OCI-LY3 (cell line): ENCODE data around the gene DMRTA2.

Experiments
- H2AFZ ChIP-seq: fragments of 200-600, 300-600 bp; shearing (Covaris generic); 2 replicates; pipeline ENCODE4 v1.6.0; 2014; ENCODE audit warnings: antibody characterized with exemption, low read depth, low read length
- H3K27ac ChIP-seq: fragments of 200-600, 300-600 bp; sonication (generic); 2 replicates; pipeline ENCODE4 v1.5.1; 2014; ENCODE audit warnings: mild to moderate bottlenecking, low read length, moderate library complexity, mixed read lengths
- H3K27me3 ChIP-seq: fragments of 200-600, 300-600 bp; sonication (generic); 2 replicates; pipeline ENCODE4 v1.6.1; 2014; ENCODE audit warnings: low read depth, low read length, mixed read lengths
- H3K36me3 ChIP-seq: fragments of 200-600, 300-600 bp; sonication (generic); replicated peaks from 2 replicates; pipeline ENCODE3; 2014; ENCODE audit warnings: low read depth, low read length, mixed read lengths
- H3K4me1 ChIP-seq: fragments of 300-600, 200-600 bp; sonication (generic); 2 replicates; pipeline ENCODE4 v1.6.1; 2014; ENCODE audit warnings: low read length, mixed read lengths
- H3K4me2 ChIP-seq: fragments of 200-600, 300-600 bp; sonication (generic); 2 replicates; pipeline ENCODE4 v1.6.1; 2014; ENCODE audit warnings: low read length, mixed read lengths
- H3K4me3 ChIP-seq: fragments of 300-600, 200-600 bp; sonication (generic); 2 replicates; pipeline ENCODE4 v1.5.1; 2014; ENCODE audit warnings: antibody characterized with exemption, mild to moderate bottlenecking, low read length, moderate library complexity
- H3K79me2 ChIP-seq: fragments of 300-600, 200-600 bp; shearing (Covaris generic); 2 replicates; pipeline ENCODE4 v1.6.1; 2014; ENCODE audit warnings: mild to moderate bottlenecking, low read length, mixed read lengths
- H3K9ac ChIP-seq: fragments of 300-600, 200-600 bp; shearing (Covaris generic); 2 replicates; pipeline ENCODE4 v1.6.0; 2014; ENCODE audit warnings: mild to moderate bottlenecking, low read length, moderate library complexity
- H3K9me3 ChIP-seq: fragments of 200-600, 300-600 bp; shearing (Covaris generic); 2 replicates; pipeline ENCODE4 v1.6.1; 2014; ENCODE audit warnings: low read length, mixed read lengths; ENCODE audit not compliant: insufficient read depth
- H4K20me1 ChIP-seq: fragments of 200-600, 300-600 bp; sonication (generic); 2 replicates; pipeline ENCODE4 v1.6.1; 2016; ENCODE audit warnings: low read length, mixed read lengths; ENCODE audit not compliant: insufficient read depth
- CTCF ChIP-seq: fragments of 200-600, 300-600 bp; sonication (generic); IDR thresholded peaks from 2 replicates; pipeline ENCODE4 v1.5.1; 2014; ENCODE audit warnings: antibody characterized with exemption, low read length, low read depth
- EZH2phosphoT487 ChIP-seq: fragments of 200-600 bp; shearing (Covaris generic); IDR thresholded peaks from 2 replicates; pipeline ENCODE4 v1.6.1; 2018; ENCODE audit warnings: antibody characterized with exemption, mixed run types, low read depth

Gene DMRTA2

GRCh38 chr1:50430010-50430405 lies 6.8 kb upstream of the DMRTA2 start:
- no peaks in the 10 kb centered on the region for H3K36me3 ChIP-seq
- no peak overlapping the region for H3K9ac ChIP-seq
- no peaks in the 10 kb centered on the region for H3K9me3 ChIP-seq
- H2AFZ ChIP-seq, result no peak overlapping the region
- H3K27ac ChIP-seq, result no peak overlapping the region
- H3K4me3 ChIP-seq, result no peak overlapping the region
- H3K27me3 ChIP-seq, result no peaks in the 10 kb centered on the region
- TF ChIP-seq EZH2phosphoT487 (no peak), CTCF (no peak)
- no peak overlapping the region for H3K4me2 ChIP-seq
- no peaks in the 10 kb centered on the region for H4K20me1 ChIP-seq
- no peaks in the 10 kb centered on the region for H3K79me2 ChIP-seq
- no peaks in the 10 kb centered on the region for H3K4me1 ChIP-seq

GRCh38 chr1:50427818-50428779 lies 4.9 kb upstream of the DMRTA2 start:
- Histone ChIP-seq H2AFZ (no peak overlapping the region), H3K4me2 (no peak overlapping the region), H3K27ac (no peak overlapping the region), H4K20me1 (no peaks in the 10 kb centered on the region), H3K36me3 (no peaks in the 10 kb centered on the region), H3K9ac (no peak overlapping the region), H3K79me2 (no peaks in the 10 kb centered on the region), H3K9me3 (no peaks in the 10 kb centered on the region), H3K27me3 (no peaks in the 10 kb centered on the region), H3K4me1 (no peaks in the 10 kb centered on the region), H3K4me3 (no peak overlapping the region)
- TF ChIP-seq CTCF (no peak), EZH2phosphoT487 (no peak)

GRCh38 chr1:50427086-50427817 lies 4.0 kb upstream of the DMRTA2 start:
- TF ChIP-seq EZH2phosphoT487, result no peak
- no peak for TF ChIP-seq CTCF
- no peaks in the 10 kb centered on the region for H3K27me3 ChIP-seq
- no peak overlapping the region for H3K27ac ChIP-seq
- no peaks in the 10 kb centered on the region for H3K79me2 ChIP-seq
- no peak overlapping the region for H2AFZ ChIP-seq
- no peaks in the 10 kb centered on the region for H3K36me3 ChIP-seq
- H3K4me2 ChIP-seq, result no peak overlapping the region
- H4K20me1 ChIP-seq, result no peaks in the 10 kb centered on the region
- no peaks in the 10 kb centered on the region for H3K9me3 ChIP-seq
- H3K4me3 ChIP-seq, result no peak overlapping the region
- H3K4me1 ChIP-seq, result no peaks in the 10 kb centered on the region
- no peak overlapping the region for H3K9ac ChIP-seq

- Histone ChIP-seq H3K4me3 (no peak overlapping the region), H3K9ac (no peak overlapping the region), H3K27me3 (no peaks in the 10 kb centered on the region), H4K20me1 (no peaks in the 10 kb centered on the region), H3K36me3 (no peaks in the 10 kb centered on the region), H3K27ac (no peak overlapping the region), H3K4me1 (no peaks in the 10 kb centered on the region), H3K79me2 (no peaks in the 10 kb centered on the region), H3K9me3 (no peaks in the 10 kb centered on the region), H2AFZ (no peak overlapping the region), H3K4me2 (no peak overlapping the region)
- TF ChIP-seq EZH2phosphoT487 (no peak), CTCF (no peak)
Observed at GRCh38 chr1:50426702-50427085, 3.5 kb upstream of the DMRTA2 start.
